ENCODE measurements around the gene FAM180A.
A peak's percentile ranks its signal among the peaks of the same experiment; 100 is the strongest.

FAM180A gene

GRCh38 chr7:135728136-135728669, 20.4 kb downstream of the FAM180A start, which contains the start of gene SLC13A4:
SLC13A4 (minus strand) TSS chr7:135728186; CDS start chr7:135727496, 690 bp downstream.
- Histone ChIP-seq H3K4me1 (ENCODE audit: control insufficient read depth, insufficient read depth, low read length) (peaks cover 9% of the 10 kb centered on the region), H3K36me3 (ENCODE audit: control insufficient read depth, insufficient read depth, low read length) (no peaks in the 10 kb centered on the region), H3K9me3 (ENCODE audit: control insufficient read depth, low read length) (no peaks in the 10 kb centered on the region), H3K4me3 (ENCODE audit: insufficient read depth, low read depth, low read length) (peak within 1 kb of the TSS; percentile 12), H3K27me3 (ENCODE audit: control insufficient read depth, insufficient read depth, low read length, poor library complexity, severe bottlenecking) (no peaks in the 10 kb centered on the region), H3K27ac (ENCODE audit: insufficient read depth, low read depth, low read length, poor library complexity, severe bottlenecking) (no peak within 1 kb of the TSS)
- WGBS, 2 experiments = 47 to 50% methylated on average over 11 of the region's 11 CpGs

GRCh38 chr7:135726911-135727673, 21.5 kb downstream of the FAM180A start:
- H3K27me3 ChIP-seq (ENCODE audit: control insufficient read depth, insufficient read depth, low read length, poor library complexity, severe bottlenecking) = no peaks in the 10 kb centered on the region
- H3K9me3 ChIP-seq (ENCODE audit: control insufficient read depth, low read length) = no peaks in the 10 kb centered on the region
- 94% methylated on average over 29 to 30 of the region's 30 CpGs for WGBS, 2 experiments
- no peaks in the 10 kb centered on the region for H3K36me3 ChIP-seq (ENCODE audit: control insufficient read depth, insufficient read depth, low read length)
- peaks cover 9% of the 10 kb centered on the region for H3K4me1 ChIP-seq (ENCODE audit: control insufficient read depth, insufficient read depth, low read length)
- H3K27ac ChIP-seq (ENCODE audit: insufficient read depth, low read depth, low read length, poor library complexity, severe bottlenecking) = no peak overlapping the region
- H3K4me3 ChIP-seq (ENCODE audit: insufficient read depth, low read depth, low read length) = no peak overlapping the region

GRCh38 chr7:135726276-135726788, 22.3 kb downstream of the FAM180A start:
- Histone ChIP-seq H3K9me3 (ENCODE audit: control insufficient read depth, low read length) (no peaks in the 10 kb centered on the region), H3K27ac (ENCODE audit: insufficient read depth, low read depth, low read length, poor library complexity, severe bottlenecking) (no peak overlapping the region), H3K4me1 (ENCODE audit: control insufficient read depth, insufficient read depth, low read length) (peaks cover 9% of the 10 kb centered on the region), H3K36me3 (ENCODE audit: control insufficient read depth, insufficient read depth, low read length) (no peaks in the 10 kb centered on the region), H3K4me3 (ENCODE audit: insufficient read depth, low read depth, low read length) (no peak overlapping the region), H3K27me3 (ENCODE audit: control insufficient read depth, insufficient read depth, low read length, poor library complexity, severe bottlenecking) (no peaks in the 10 kb centered on the region)
- 88 to 89% methylated on average over 5 of the region's 5 CpGs for WGBS, 2 experiments

GRCh38 chr7:135723411-135723810, 25.2 kb downstream of the FAM180A start:
- Histone ChIP-seq H3K4me1 (ENCODE audit: control insufficient read depth, insufficient read depth, low read length) (peaks cover 21% of the 10 kb centered on the region), H3K9me3 (ENCODE audit: control insufficient read depth, low read length) (no peaks in the 10 kb centered on the region)
- whole genome bisulfite sequencing, 2 experiments = 93 to 95% methylated on average over 7 of the region's 7 CpGs

GRCh38 chr7:135721198-135721820, 27.3 kb downstream of the FAM180A start:
- WGBS, 2 experiments = 92 to 93% methylated on average over 21 of the region's 21 CpGs

More at GRCh38 chr7:135723411-135723810, 25.2 kb downstream of the FAM180A start:
- no peak overlapping the region for H3K27ac ChIP-seq (ENCODE audit: insufficient read depth, low read depth, low read length, poor library complexity, severe bottlenecking)
- H3K36me3 ChIP-seq (ENCODE audit: control insufficient read depth, insufficient read depth, low read length) = no peaks in the 10 kb centered on the region
- H3K27me3 ChIP-seq (ENCODE audit: control insufficient read depth, insufficient read depth, low read length, poor library complexity, severe bottlenecking) = no peaks in the 10 kb centered on the region
- no peak overlapping the region for H3K4me3 ChIP-seq (ENCODE audit: insufficient read depth, low read depth, low read length)

GRCh38 chr7:135719688-135720087, 28.9 kb downstream of the FAM180A start:
- no peaks in the 10 kb centered on the region for H3K9me3 ChIP-seq (ENCODE audit: control insufficient read depth, low read length)
- no peaks in the 10 kb centered on the region for H3K36me3 ChIP-seq (ENCODE audit: control insufficient read depth, insufficient read depth, low read length)
- H3K4me1 ChIP-seq (ENCODE audit: control insufficient read depth, insufficient read depth, low read length) = peaks cover 16% of the 10 kb centered on the region
- no peaks in the 10 kb centered on the region for H3K27me3 ChIP-seq (ENCODE audit: control insufficient read depth, insufficient read depth, low read length, poor library complexity, severe bottlenecking)
- 90 to 100% methylated on average over 1 of the region's 2 CpGs for WGBS, 2 experiments
- no peak overlapping the region for H3K4me3 ChIP-seq (ENCODE audit: insufficient read depth, low read depth, low read length)
- H3K27ac ChIP-seq (ENCODE audit: insufficient read depth, low read depth, low read length, poor library complexity, severe bottlenecking) = no peak overlapping the region

More at GRCh38 chr7:135721198-135721820, 27.3 kb downstream of the FAM180A start:
- no peak overlapping the region for H3K27ac ChIP-seq (ENCODE audit: insufficient read depth, low read depth, low read length, poor library complexity, severe bottlenecking)
- no peaks in the 10 kb centered on the region for H3K27me3 ChIP-seq (ENCODE audit: control insufficient read depth, insufficient read depth, low read length, poor library complexity, severe bottlenecking)
- no peaks in the 10 kb centered on the region for H3K36me3 ChIP-seq (ENCODE audit: control insufficient read depth, insufficient read depth, low read length)
- peaks cover 16% of the 10 kb centered on the region for H3K4me1 ChIP-seq (ENCODE audit: control insufficient read depth, insufficient read depth, low read length)
- H3K4me3 ChIP-seq (ENCODE audit: insufficient read depth, low read depth, low read length) = no peak overlapping the region
- H3K9me3 ChIP-seq (ENCODE audit: control insufficient read depth, low read length) = no peaks in the 10 kb centered on the region

GRCh38 chr7:135718794-135719437, 29.7 kb downstream of the FAM180A start:
- Histone ChIP-seq H3K9me3 (ENCODE audit: control insufficient read depth, low read length) (no peaks in the 10 kb centered on the region), H3K27me3 (ENCODE audit: control insufficient read depth, insufficient read depth, low read length, poor library complexity, severe bottlenecking) (no peaks in the 10 kb centered on the region), H3K27ac (ENCODE audit: insufficient read depth, low read depth, low read length, poor library complexity, severe bottlenecking) (no peak overlapping the region), H3K36me3 (ENCODE audit: control insufficient read depth, insufficient read depth, low read length) (no peaks in the 10 kb centered on the region), H3K4me3 (ENCODE audit: insufficient read depth, low read depth, low read length) (no peak overlapping the region), H3K4me1 (ENCODE audit: control insufficient read depth, insufficient read depth, low read length) (peaks cover 22% of the 10 kb centered on the region)
- 64% methylated on average over 7 of the region's 7 CpGs for WGBS, 2 experiments

- 89 to 97% methylated on average over 2 of the region's 2 CpGs for WGBS, 2 experiments
- no peaks in the 10 kb centered on the region for H3K9me3 ChIP-seq (ENCODE audit: control insufficient read depth, low read length)
- no peaks in the 10 kb centered on the region for H3K27me3 ChIP-seq (ENCODE audit: control insufficient read depth, insufficient read depth, low read length, poor library complexity, severe bottlenecking)
- H3K4me1 ChIP-seq (ENCODE audit: control insufficient read depth, insufficient read depth, low read length) = peaks cover 25% of the 10 kb centered on the region
- H3K27ac ChIP-seq (ENCODE audit: insufficient read depth, low read depth, low read length, poor library complexity, severe bottlenecking) = no peak overlapping the region
- H3K36me3 ChIP-seq (ENCODE audit: control insufficient read depth, insufficient read depth, low read length) = no peaks in the 10 kb centered on the region
- H3K4me3 ChIP-seq (ENCODE audit: insufficient read depth, low read depth, low read length) = no peak overlapping the region
Measured at GRCh38 chr7:135718219-135718618, 30.4 kb downstream of the FAM180A start.

GRCh38 chr7:135717693-135718092, 30.9 kb downstream of the FAM180A start:
- WGBS, 2 experiments = 91% methylated on average over 3 of the region's 3 CpGs
- no peaks in the 10 kb centered on the region for H3K9me3 ChIP-seq (ENCODE audit: control insufficient read depth, low read length)

More at GRCh38 chr7:135717693-135718092, 30.9 kb downstream of the FAM180A start:
- H3K27me3 ChIP-seq (ENCODE audit: control insufficient read depth, insufficient read depth, low read length, poor library complexity, severe bottlenecking) = no peaks in the 10 kb centered on the region
- no peak overlapping the region for H3K4me3 ChIP-seq (ENCODE audit: insufficient read depth, low read depth, low read length)
- H3K36me3 ChIP-seq (ENCODE audit: control insufficient read depth, insufficient read depth, low read length) = no peaks in the 10 kb centered on the region
- peaks cover 25% of the 10 kb centered on the region for H3K4me1 ChIP-seq (ENCODE audit: control insufficient read depth, insufficient read depth, low read length)
- H3K27ac ChIP-seq (ENCODE audit: insufficient read depth, low read depth, low read length, poor library complexity, severe bottlenecking) = no peak overlapping the region

Measured in ectodermal cell (in vitro differentiated cells).